Putamen (tissue), 1 donor: Measurements from ENCODE around the gene NHS.

Experiments
- DNase-seq: peaks from one replicate; pipeline ENCODE4 v3.0.0-alpha.2; 2016; ENCODE audit warnings: low spot score

The NHS gene

DNA sequence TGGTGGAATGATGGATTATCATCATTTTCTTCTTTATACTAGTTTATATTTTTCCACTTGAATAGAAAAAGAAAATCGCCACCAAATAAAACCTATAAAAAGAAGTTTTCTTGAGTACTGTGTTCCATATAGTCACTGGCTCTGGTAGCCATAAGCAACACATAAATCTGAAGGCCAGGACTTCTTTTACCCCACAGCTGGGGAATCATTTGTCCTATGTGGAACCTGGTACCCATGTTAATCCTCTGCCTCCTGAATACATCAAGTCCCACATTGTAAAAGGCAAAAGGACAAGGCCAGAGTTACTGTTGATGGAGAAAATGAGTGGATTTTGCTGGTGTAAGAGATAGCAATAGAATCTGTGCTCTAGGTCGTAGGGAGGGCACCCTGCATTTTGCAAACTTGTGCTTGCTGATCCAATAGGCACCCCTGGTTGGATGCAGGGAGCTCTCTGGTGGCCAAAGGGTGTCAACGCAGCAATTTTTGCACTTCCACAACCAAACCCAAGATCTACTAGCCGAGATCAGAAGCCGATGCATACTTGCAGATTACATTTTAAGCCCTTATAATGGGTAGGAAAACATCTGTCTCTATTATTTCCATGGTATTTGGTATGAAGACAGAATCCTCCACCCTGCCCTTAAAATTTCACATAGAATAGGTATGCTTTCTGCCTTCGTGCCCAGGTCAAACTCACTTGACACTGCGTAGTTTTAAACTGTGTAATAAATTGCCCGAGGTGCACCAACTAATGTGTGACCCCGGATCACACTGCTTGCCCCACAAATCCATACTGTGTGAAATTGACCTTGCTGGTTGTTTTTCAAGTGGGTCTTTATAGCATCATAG lies 216.1 kb downstream of the NHS start:
- DNase-seq = peak; percentile 38

DNA sequence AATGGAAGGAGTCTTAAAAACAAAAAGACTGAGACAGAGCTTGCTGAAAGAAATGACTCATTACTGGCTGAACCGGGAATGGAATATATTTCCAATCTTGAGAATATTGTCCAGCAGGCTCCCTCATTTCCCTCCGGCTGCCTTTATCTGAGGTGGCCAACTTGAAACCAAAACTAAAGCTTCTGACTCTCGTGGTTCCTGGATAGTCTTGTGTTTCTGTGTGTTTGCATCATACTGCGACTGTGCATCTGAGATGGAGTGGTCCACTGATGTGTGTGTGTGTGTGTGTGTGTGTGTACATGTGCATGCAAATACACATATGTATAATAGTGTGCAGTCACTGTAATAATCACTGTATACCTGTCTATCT lies 216.7 kb downstream of the NHS start:
- DNase-seq = no peak

DNA sequence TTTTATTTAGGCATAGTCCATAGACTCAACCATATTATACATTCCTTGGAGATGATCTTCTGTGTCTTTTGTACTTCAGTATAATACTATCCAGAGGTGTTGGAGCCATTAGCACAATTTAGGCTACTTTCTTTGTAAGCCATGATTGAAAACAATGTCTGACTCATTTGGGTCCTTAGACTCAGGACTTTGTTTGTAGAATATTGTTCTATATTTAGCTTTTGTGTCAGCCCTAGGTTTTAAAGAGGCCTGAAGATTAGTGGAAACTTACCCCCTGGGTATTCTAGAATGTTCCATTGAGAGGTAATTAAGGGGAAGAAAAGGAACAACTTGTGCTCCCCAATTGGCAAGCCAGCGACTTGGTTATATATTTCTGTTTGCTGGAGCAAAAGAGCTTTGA lies 217.1 kb downstream of the NHS start:
- peak; percentile 4 for DNase-seq

DNA sequence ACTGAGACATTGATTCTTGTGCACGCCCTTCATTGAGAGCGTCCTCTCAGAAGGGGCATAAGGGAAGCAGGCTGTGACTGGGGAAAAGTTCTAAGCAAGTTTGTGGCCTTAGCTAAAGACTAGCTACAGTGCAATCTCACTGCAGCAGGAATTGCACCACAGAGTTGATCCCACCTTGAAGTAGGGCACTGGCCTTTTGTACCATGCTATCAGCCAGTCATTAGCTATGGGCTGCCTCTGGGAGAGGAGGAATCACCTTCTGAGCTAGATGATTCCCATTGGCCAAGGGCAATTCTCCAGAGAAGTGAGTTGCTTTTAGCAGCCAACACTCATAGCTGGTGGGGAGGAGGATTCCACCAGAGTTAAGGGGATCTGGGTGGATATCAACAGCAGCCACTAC lies 219.7 kb downstream of the NHS start:
- DNase-seq = no peak

DNA sequence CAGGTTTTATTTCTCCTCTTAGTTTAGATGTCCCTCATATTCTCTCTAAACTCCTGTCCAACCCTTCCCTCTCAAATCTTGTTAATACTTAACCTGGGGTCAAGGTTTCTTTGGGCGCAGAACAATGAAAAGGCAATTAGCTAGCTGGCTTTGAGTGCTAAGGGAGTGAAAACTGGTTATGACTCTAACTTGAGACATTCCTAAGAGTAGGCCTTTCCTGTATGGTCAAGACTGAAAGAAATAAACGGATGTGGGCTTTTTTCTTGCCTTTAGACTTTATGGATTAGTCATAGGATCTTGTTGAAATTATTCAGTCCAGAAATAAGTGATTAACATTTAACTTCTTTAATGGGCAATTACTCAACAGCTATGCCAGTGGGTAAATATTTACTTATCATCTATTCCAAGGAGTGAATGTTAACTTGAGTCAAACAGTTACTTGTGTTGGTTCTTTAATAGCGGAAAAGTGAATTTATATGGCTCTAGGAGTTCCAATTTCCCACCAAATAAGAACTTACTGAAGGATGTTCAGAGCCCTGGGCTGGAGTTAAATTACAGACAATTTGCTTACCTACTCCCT lies 220.5 kb downstream of the NHS start:
- no peak for DNase-seq

DNA sequence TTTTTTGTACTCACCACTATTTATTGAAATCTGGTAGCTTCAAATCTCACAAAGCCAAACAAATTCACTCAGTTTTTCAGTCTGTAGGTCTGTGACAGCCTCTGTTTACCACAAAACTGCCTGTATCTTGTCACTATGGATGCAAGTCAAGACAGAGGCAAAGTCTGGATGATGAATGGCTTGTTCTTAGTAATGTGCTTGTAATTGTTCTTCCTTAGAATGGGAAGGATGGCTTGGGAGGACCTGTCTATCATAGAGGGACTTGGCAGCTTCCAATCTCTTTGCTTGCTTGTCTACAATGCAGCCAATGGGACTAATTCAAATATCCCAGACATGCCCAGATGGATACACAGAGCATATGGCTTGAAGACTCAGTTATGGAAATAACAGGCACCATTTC lies 221.1 kb downstream of the NHS start:
- DNase-seq = no peak

DNA sequence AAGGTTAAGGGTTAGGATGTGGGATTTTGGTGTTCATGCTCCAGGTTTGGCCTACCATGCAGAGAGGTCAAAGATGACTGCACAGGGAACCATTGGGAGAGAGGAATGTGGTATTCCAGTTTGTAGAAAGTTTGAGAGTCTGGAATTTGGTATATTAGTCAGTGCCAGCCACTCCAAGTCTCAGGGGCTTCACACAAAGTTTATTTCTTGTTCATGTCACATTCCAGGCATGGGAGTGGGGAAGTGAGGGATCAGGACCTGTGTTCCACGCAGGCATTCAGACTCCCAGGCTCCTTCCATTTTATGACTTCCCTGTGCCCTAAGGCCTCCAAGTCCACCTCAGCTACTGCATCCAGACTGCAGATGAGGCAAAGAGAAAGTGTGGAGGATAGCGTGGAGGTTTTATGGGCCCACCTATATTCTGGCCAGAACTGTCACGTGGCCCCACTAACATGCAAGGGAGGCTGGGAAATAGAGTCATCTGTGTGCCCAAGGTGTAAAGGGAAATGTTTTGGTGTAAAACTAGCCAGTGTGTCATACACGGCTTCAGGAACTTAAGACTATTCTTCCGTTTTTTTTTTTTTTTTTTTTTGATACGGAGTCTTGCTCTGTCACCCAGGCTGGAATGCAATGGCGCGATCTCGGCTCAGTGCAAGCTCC lies 221.7 kb downstream of the NHS start:
- no peak for DNase-seq

DNA sequence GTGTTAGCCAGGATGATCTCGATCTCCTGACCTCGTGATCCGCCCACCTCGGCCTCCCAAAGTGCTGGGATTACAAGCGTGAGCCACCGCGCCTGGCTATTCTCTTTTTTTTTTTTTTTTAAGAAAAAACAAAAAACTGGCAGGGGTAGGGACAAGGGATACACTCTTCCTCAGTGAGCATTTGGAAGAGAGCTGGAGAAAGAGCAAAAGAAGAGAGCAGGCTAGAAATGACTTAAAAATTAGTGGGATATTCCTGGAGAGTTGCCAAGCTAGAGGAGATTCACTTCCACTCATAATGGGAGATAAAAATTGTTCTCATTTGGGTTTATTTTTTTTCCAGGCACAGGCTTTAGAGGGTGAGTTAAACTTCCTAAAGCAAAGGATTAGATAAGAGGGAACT lies 222.3 kb downstream of the NHS start:
- no peak for DNase-seq

DNA sequence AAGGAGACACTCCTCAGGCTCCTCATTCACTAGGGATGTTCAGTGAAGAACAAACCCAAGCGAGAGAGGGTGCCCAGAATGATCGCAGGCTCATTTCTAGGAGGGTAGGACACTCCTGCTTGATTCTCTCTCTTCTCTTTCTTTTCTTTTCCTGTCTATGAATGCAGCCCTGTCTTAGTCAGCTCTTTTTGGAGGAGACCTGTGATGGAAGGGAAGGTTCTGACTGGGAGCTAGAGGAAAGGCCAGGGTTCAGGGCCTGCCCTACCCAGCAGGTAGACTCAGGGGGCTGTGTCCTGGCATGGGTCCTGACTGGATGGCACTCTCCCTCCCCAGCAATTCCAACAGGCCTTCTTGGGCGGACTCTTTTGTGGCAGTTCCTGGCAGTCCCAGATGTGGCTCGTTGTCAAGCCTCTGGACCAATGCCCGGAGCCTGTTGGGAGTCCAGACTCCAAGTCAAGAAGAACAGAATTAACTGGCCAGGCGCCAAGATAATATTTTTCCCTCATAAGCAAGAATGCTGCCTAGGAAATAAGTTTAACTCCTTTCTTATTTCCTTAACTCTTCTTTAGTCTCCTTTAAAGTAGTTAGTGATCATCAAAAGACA lies 222.9 kb downstream of the NHS start:
- DNase-seq = no peak

DNA sequence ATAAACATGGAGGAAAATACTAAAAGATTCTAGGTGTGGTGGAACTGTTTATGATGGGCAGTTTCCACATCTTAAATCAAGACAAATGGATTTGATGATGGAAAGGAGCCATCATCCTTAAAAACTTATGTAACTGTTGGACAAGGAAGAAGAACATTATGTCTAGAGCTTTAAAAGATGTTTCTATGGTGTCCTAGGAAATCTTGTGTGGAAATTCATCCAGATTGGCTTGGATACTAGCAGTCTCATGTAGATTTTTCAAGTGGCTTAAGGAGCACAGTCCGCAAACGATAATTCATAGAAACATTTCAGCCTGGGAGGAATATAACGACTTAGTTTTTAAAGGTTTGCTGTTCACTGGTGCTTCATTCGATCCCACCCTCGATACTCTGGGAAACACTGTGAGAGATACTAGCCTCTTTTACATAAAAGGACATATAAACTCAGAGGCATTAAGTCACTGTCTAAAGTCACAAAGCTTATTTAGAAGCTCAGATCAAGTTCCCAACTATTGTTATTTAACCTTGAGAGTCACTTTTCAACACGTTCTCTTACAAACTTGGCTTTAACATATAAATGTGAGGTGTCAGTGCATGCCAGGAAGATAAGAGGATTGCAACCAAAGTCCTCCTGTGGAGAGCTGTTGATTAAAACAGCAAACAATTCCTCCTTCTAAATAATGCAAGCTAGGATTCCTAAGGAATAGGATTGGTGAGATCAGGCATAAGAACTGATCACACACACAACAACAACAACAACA lies 226.6 kb downstream of the NHS start:
- no peak for DNase-seq

DNA sequence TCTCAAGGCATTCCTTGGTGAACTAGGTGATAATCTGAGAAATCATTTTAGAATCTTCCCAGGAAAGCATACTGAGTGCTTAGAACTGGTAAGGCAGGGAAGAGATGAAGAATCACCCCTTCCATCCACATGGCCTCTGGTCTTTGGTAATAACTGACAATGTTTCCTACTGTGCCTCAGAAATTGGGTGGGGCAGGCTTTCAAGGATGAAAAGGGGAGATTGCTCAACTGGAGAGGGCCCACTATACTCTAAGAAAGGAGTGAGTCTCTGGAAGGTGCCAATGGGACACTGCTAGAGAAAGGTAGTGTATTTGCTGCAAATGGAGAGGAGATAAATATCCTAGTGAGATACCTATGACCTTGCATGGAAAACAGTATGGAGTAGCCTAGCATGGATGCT lies 227.2 kb downstream of the NHS start:
- no peak for DNase-seq

DNA sequence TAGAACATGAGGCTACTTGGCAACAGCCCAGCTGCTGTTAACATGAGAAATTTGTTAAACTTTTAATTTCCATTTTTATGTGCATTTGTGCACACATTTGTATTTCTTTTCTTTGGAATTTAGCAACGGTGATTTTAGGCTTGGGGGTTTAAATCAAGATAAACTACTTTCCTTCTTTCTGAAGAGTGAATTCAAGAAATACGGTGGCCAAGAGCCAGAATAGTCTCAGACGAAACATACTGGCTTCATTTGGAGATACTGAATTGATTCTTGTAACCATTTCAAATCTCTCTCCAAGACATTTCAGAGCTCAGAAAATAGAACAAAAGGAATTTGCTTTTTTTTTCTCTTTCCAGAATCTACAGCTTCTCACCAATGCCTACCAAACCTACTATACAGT lies 228.2 kb downstream of the NHS start:
- no peak for DNase-seq

DNA sequence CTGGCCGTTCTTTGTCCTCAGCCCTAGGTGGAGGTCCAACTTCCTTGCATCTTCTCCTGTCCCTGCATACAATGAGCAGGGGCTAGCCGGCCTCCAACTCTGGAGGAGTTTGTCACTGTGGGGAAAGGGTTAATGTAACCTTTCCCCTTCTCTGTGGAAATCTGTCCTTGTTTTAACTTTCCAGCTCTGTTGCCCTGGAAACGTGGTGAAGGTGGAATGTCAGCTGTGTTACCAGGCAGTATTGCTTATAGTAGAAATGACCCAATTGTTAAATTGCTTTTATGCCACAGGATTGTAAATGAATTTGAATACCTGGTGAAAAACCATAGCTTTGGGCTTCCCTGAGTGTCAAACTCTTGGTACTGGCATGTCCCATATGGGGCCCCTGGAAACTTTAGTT lies 230.7 kb downstream of the NHS start:
- no peak for DNase-seq

DNA sequence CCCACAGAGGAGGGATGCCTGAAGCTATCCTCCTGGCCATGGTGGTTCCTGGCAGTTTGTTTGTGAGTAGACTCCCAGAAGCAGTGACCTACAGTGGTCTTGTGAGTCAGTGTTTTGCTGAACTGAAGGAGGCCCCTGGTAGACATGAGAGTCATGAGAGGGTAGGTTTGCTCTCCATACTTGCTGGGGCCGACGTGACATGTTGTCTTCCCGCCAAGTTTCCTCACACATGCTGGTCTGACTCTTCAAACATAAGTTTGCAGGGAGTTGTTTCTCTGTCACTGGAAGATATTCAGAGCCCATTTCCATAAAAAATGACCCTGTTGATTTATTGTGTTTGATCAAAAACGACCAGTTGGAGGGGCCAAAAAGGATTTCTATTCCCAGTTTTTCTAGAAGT lies 231.2 kb downstream of the NHS start:
- DNase-seq = no peak

DNA sequence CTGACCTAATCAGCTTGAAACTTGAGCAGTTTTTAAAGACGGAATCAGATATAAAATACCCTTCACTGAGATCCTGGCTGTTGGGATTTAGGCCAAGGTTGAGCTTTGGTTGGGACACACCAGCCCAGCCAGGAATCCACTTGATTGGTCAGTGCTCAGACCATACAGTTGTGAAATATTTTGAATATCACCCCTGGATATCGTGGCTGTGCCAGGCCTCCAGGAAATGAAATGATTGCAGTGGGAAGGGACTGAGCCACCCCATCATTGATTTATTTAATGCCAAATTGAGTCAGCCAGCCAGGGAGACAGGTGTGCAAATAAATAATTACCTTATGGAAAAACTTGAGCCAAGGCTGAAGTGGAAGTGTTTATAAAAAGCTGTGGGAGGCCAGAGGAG lies 233.9 kb downstream of the NHS start:
- no peak for DNase-seq

DNA sequence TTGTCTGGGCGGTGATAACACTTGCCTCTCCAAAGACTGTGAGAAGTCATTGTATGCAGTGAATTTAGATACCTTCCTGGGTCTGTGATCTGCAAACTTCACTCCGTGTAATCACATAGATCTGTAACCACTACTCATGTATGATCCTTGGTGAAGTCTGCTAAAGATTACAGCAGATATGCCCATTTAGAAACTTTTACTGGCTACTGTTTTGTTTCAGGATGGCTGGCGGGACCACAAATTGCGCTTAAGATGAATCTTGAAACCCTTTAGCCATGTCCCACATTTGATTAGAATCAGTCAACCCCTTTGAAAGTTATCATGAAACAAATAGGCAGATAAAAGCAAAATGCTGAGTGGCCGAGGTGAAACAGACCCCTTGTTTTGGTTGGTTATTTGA lies 235.8 kb downstream of the NHS start:
- no peak for DNase-seq

DNA sequence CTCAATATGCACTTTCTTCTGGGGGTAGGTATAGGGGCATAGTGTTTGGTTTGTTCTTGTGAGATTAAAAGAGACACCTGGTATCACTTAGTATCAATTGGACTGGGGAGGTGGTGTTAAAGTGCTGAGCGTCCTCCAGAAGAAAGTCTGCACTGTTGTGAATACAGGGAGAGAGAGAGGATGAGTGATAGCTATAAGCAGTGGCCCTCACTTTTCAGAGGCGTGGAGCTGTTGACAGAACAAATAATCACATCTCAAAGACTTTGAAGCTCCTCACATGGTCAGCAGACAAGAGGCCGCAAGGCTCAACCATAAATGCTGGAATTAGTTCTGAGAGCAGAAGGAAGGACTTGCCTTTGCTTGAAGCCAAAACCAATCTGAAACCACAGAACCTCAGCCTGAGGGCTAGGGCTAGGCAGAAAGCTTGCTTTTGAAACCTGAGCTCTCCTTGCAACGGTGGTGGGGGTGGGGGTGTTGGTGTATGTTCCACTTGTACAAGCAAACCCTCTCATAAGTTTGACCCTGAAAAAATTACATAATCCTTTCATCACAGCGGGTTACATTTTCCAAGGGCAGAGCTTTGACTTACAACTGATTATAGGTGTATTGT lies 239.1 kb downstream of the NHS start:
- no peak for DNase-seq

DNA sequence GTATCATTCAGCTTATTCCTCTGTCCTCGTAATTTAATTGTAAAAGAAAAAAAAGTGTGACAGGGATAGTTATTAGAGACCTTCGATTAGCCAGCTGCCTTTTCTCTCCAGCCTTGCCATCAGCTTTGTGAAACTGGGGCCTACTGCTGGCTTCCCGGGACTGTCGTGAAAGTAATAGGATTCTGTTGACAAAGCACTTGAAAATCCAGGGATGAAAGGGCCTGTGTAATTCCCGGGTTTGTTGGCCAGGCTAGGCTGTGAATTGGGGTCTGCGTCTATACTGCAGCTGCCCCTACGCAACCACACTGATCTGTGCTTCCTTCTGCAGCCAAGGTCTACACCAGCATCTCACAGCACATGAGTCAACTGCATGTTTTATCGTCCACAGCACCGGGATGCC lies 241.9 kb downstream of the NHS start:
- no peak for DNase-seq

DNA sequence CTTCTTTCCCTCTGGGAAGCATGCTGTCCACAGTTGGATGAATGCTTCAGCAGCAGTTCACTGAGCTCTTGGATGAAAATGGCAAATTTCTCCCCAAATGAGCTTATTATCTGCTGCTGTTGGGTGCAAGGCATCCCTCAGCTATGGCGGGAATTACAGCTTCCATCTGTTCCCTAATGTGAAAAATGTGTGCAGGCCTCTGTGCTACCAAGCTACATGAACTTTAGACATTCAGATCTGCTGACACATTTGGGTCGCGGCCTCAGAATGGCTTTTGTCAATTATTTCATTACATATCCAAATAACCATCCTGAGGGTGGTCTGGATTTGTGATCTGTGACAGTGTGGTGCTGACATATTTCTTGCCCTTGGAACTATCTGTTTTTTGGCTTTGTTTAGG lies 242.8 kb downstream of the NHS start:
- no peak for DNase-seq

DNA sequence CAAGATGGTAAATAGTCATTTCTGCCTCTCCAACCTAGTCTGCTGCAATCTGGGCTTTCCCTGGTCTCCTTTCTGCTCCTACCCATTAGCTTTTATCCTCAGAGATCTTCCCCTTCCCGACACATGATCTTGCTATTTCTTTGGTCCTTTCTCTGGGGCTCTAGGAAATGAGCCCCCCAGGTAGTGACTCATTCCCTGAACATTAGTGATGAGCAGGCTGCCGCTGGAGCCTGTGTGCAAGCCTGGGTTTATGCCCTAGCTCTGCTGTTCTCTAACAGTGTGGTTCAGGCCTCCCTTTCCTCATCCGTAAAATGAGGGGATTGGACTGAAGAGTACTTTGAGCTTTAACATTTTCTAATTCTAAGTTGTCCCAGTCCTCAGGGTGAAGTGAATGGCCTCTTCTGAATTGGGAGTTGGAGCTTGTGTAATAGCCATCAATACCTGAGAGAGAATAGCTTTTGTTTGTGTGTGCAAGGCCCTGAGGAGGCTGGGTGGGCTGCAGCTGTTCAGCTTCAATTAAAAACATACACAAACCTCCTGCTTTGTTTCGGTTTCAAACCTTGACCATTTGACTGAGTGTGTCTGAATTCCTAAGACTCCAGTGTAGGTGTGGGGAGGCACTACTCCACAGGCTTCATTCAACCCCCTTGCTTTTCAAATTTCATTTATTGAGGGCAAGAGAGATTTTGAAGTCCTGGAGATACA lies 246.7 kb downstream of the NHS start:
- no peak for DNase-seq

DNA sequence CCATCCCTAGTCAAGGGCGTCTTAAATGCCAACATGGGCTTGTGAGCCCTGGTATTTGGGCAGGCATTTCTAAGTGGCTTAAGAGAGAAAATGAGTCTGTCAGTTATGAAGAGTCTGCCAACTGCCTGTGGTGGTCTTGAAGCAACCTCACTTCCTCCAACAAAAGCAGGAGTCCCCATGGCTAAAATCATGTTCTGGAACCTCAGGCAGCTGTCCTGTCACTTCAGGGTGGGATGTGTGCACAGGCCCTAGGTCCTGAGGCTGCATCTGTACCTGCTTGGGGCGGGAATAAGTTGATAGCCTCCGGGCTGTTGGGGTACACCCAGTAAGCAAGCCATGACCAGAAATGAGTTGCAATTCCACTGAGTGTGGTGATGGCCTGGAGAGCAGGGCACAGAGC lies 247.3 kb downstream of the NHS start:
- no peak for DNase-seq
